Uterus (tissue), 4 donors: Measurements from ENCODE around the gene DBNL. TPM values are rescaled to one million over a fixed set of nuclear protein-coding genes. Genes with fewer than 3 reads are reported as not detected.
"Not testable (repeated sequence)": the region's sequence is repeated elsewhere in the genome, so short reads cannot be mapped to it uniquely, and the experiment has no call there.

Experiments used
- DNase-seq, 2 donors: peaks; one replicate each; pipeline ENCODE4 v3.0.0-alpha.2; 2019 to 2020
- H3K27ac ChIP-seq, 2 donors: fragments of 200-600 bp; sonication (generic); 1 replicate in 1 of 2; 2 replicates in 1 of 2; pipeline ENCODE4 v1.5.1; 2016 to 2018
- H3K27me3 ChIP-seq, 2 donors: fragments of 200-600 bp; sonication (generic); one replicate each; pipeline ENCODE4 v1.5.1; 2018 to 2019; ENCODE audit warnings: control low read depth in 1 of 2
- H3K36me3 ChIP-seq, 2 donors: fragments of 200-600 bp; sonication (generic); one replicate each; pipeline ENCODE4 v1.5.1; 2019; ENCODE audit warnings: control low read depth in 1 of 2
- H3K4me1 ChIP-seq, 2 donors: fragments of 200-600 bp; sonication (generic); one replicate each; pipeline ENCODE4 v1.5.1; 2018 to 2019; ENCODE audit warnings: control low read depth in 1 of 2
- H3K4me3 ChIP-seq, 2 donors: fragments of 200-600 bp; sonication (generic); 1 replicate in 1 of 2; 2 replicates in 1 of 2; pipeline ENCODE4 v1.5.1; 2018 to 2019; ENCODE audit warnings: mild to moderate bottlenecking in 1 of 2
- H3K9me3 ChIP-seq, 2 donors: fragments of 200-600 bp; sonication (generic); one replicate each; pipeline ENCODE4 v1.5.1; 2019; ENCODE audit warnings: control low read depth in 1 of 2
- POLR2A ChIP-seq, 2 donors: fragments of 450-650 bp; IDR thresholded peaks; one replicate each; pipeline ENCODE4 v1.6.1; 2016; ENCODE audit warnings: antibody characterized with exemption in 2 of 2, mild to moderate bottlenecking in 1 of 2, moderate library complexity in 1 of 2
- intact Hi-C: fragments of 100-400 bp; cut with DNase I; formaldehyde crosslinking; loops from one replicate; pipeline ENCODE4 v1.15.1; 2023; ENCODE audit warnings: low total_unique reads
- total RNA-seq, 4 donors: library from RNA; depleted of rRNA in 3 of 4; stranded (reverse); fragments of >200 nt in 3 of 4; gene quantifications; one replicate each; pipeline versions ENCODE4 v1.1.0 to v1.2.4, GENCODE V29; 2014 to 2023
- TF ChIP-seq, protein P1 (sequence below), 4 experiments: fragments of 200-600 bp in 2 of 4; fragments of 450-650 bp in 2 of 4; sonication (generic) in 2 of 4; IDR thresholded peaks; one replicate each; pipeline ENCODE4 v1.5.1; 2016 to 2019; ENCODE audit warnings: antibody characterized with exemption in 4 of 4, mild to moderate bottlenecking in 2 of 4, moderate library complexity in 1 of 4
- donor health status: DM: yes; HTN: yes; CAD: no.

The DBNL gene
- total RNA-seq, result 100 to 1,000 TPM in 1 of 4 donors, 10 to 100 TPM in 3; 71.5 to 113 (median 91.0) TPM

- H3K27me3 ChIP-seq, result no peaks in the 10 kb centered on the region
- DNase-seq, result peak; percentile 90 to 93
- no peaks in the 10 kb centered on the region for H3K9me3 ChIP-seq
- intact Hi-C loops, result no loop called here
- H3K36me3 ChIP-seq, result no peaks in the 10 kb centered on the region
- H3K4me3 ChIP-seq, result peak within 1 kb of the TSS; percentile 69 to 90
- TF ChIP-seq, protein P1, sequence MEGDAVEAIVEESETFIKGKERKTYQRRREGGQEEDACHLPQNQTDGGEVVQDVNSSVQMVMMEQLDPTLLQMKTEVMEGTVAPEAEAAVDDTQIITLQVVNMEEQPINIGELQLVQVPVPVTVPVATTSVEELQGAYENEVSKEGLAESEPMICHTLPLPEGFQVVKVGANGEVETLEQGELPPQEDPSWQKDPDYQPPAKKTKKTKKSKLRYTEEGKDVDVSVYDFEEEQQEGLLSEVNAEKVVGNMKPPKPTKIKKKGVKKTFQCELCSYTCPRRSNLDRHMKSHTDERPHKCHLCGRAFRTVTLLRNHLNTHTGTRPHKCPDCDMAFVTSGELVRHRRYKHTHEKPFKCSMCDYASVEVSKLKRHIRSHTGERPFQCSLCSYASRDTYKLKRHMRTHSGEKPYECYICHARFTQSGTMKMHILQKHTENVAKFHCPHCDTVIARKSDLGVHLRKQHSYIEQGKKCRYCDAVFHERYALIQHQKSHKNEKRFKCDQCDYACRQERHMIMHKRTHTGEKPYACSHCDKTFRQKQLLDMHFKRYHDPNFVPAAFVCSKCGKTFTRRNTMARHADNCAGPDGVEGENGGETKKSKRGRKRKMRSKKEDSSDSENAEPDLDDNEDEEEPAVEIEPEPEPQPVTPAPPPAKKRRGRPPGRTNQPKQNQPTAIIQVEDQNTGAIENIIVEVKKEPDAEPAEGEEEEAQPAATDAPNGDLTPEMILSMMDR (IDR thresholded peaks at IDR 0.05), result peak in 2 of 4 experiments; percentile 15 to 21
- peak; percentile 24 to 73 for TF ChIP-seq POLR2A (IDR thresholded peaks at IDR 0.05)
- peak within 1 kb of the TSS; percentile 73 to 79 for H3K27ac ChIP-seq
- H3K4me1 ChIP-seq, result peaks cover 3 to 9% of the 10 kb centered on the region in 2 donors
Measured at GRCh38 chr7:44044315-44045225, at the start of gene DBNL. Gene DBNL, plus strand, starts transcription at chr7:44044702. Its CDS starts 36 bp downstream, at chr7:44044738.

DNA sequence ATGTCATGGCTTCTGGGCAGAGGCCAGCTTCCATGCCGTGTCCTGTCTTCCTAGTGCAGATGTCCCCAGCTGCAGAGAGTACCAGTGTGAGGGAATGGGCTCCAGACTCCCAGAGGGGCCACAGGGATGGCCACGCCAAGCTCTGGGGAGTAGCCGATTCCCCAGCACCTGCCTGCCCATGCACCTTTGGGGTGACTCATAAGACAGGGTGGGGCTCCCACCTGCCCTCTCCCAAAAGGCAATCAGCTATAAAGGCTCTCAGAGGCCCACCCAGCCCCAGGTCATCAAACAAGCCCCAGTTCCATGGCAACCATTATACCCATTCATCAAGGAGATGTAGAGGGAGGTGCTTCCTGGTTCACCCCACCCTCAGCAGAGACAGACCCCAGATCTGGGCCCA is 47.0 kb upstream of the DBNL start, which contains the start of gene SPDYE1:
Gene SPDYE1 (plus strand): TSS at position 366 of the 400 bp plus-strand sequence. CDS start 2,053 bp downstream, outside the sequence.
- H3K4me1 ChIP-seq, intact Hi-C loops, H3K4me3 ChIP-seq, H3K9me3 ChIP-seq, DNase-seq, H3K27me3 ChIP-seq, H3K36me3 ChIP-seq, H3K27ac ChIP-seq: not testable (repeated sequence)

GRCh38 chr7:44012081-44012480 is 32.4 kb upstream of the DBNL start:
- intact Hi-C loops, DNase-seq, H3K36me3 ChIP-seq: not testable (repeated sequence)

GRCh38 chr7:44015090-44015489 is 29.4 kb upstream of the DBNL start:
- DNase-seq, H3K27ac ChIP-seq, H3K4me1 ChIP-seq, H3K36me3 ChIP-seq, H3K9me3 ChIP-seq, H3K27me3 ChIP-seq, intact Hi-C loops, H3K4me3 ChIP-seq: not testable (repeated sequence)

More at GRCh38 chr7:44012081-44012480, 32.4 kb upstream of the DBNL start:
- H3K4me3 ChIP-seq, H3K4me1 ChIP-seq, H3K27ac ChIP-seq, H3K9me3 ChIP-seq, H3K27me3 ChIP-seq: not testable (repeated sequence)

- H3K36me3 ChIP-seq, H3K27me3 ChIP-seq, H3K9me3 ChIP-seq, H3K4me1 ChIP-seq, intact Hi-C loops: not testable (repeated sequence)
- Histone ChIP-seq H3K4me3 (peak overlapping the region; percentile 77 to 94), H3K27ac (peak overlapping the region; percentile 71 to 78)
- TF ChIP-seq POLR2A (IDR thresholded peaks at IDR 0.05), result peak; percentile 37 to 43
- TF ChIP-seq, protein P1 (IDR thresholded peaks at IDR 0.05), result peak; percentile 68 to 87 (median 72)
- DNase-seq, result peak; percentile 97 to 99
Measured at GRCh38 chr7:44018857-44019807, 25.4 kb upstream of the DBNL start.

- H3K4me1 ChIP-seq, H3K36me3 ChIP-seq, H3K27me3 ChIP-seq, H3K4me3 ChIP-seq, intact Hi-C loops, H3K9me3 ChIP-seq, DNase-seq: not testable (repeated sequence)
- H3K27ac ChIP-seq, result peak overlapping the region; percentile 71 to 78
Measured at GRCh38 chr7:44019825-44020224, 24.7 kb upstream of the DBNL start.

- H3K4me1 ChIP-seq, DNase-seq, intact Hi-C loops, H3K9me3 ChIP-seq, H3K4me3 ChIP-seq, H3K27me3 ChIP-seq, H3K27ac ChIP-seq, H3K36me3 ChIP-seq: not testable (repeated sequence)
Measured at GRCh38 chr7:44022069-44022468, 22.4 kb upstream of the DBNL start.

- intact Hi-C loops, H3K36me3 ChIP-seq, H3K27ac ChIP-seq, H3K4me3 ChIP-seq, H3K27me3 ChIP-seq, DNase-seq, H3K9me3 ChIP-seq, H3K4me1 ChIP-seq: not testable (repeated sequence)
Measured at GRCh38 chr7:44022796-44023467, 21.6 kb upstream of the DBNL start.

GRCh38 chr7:44029433-44029832 is 15.1 kb upstream of the DBNL start:
- H3K27me3 ChIP-seq, intact Hi-C loops, H3K36me3 ChIP-seq, H3K4me3 ChIP-seq, DNase-seq, H3K4me1 ChIP-seq, H3K9me3 ChIP-seq, H3K27ac ChIP-seq: not testable (repeated sequence)

- DNase-seq, H3K4me1 ChIP-seq, intact Hi-C loops, H3K4me3 ChIP-seq, H3K9me3 ChIP-seq, H3K36me3 ChIP-seq, H3K27me3 ChIP-seq, H3K27ac ChIP-seq: not testable (repeated sequence)
Measured at GRCh38 chr7:44030029-44030428, 14.5 kb upstream of the DBNL start.
